HL-60 (cell line): ENCODE measurements around the gene SPSB2.
"Not testable (repeated sequence)": the region's sequence is repeated elsewhere in the genome, so short reads cannot be mapped to it uniquely, and the experiment has no call there.

ENCODE experiments used
- DNase-seq, 2 experiments: peaks; one replicate each; pipeline ENCODE4 v3.0.0-alpha.2; 2010 to 2020; ENCODE audit warnings: low read depth in 1 of 2, low spot score in 1 of 2
- H3K27ac ChIP-seq: fragments of 250-450 bp; sonication (Bioruptor Pico); replicated peaks from 2 replicates; pipeline ENCODE4 v1.5.1; 2020; ENCODE audit warnings: mild to moderate bottlenecking, moderate library complexity
- H3K27me3 ChIP-seq: fragments of 250-450 bp; sonication (Bioruptor Pico); 2 replicates; pipeline ENCODE4 v1.5.1; 2021; ENCODE audit warnings: mild to moderate bottlenecking, moderate library complexity; ENCODE audit not compliant: insufficient read depth, poor library complexity, severe bottlenecking
- H3K4me3 ChIP-seq: replicated peaks from 2 replicates; pipeline ENCODE4 v1.5.1; 2011; ENCODE audit warnings: mild to moderate bottlenecking, control low read depth, low read length; ENCODE audit not compliant: insufficient read depth
- CTCF ChIP-seq: IDR thresholded peaks from one replicate; pipeline ENCODE4 v1.5.1; 2011; ENCODE audit warnings: low read length, control low read depth, inconsistent platforms; ENCODE audit not compliant: insufficient read depth
- GABPA ChIP-seq: IDR thresholded peaks from 2 replicates; pipeline ENCODE4 v1.6.1; 2012; ENCODE audit warnings: low read depth
- POLR2AphosphoS5 ChIP-seq: IDR thresholded peaks from 2 replicates; pipeline ENCODE4 v1.6.1; 2012; ENCODE audit warnings: low read depth
- SPI1 ChIP-seq: IDR thresholded peaks from 2 replicates; pipeline ENCODE4 v1.6.1; 2012; ENCODE audit warnings: low read depth, mild to moderate bottlenecking, borderline replicate concordance
- TF ChIP-seq, protein P1 (sequence below): IDR thresholded peaks from 2 replicates; pipeline ENCODE4 v1.6.1; 2012; ENCODE audit warnings: low read depth; ENCODE audit not compliant: insufficient replicate concordance

The SPSB2 gene

GRCh38 chr12:6908141-6908540 lies 35.0 kb upstream of the SPSB2 start:
- H3K27ac ChIP-seq, H3K27me3 ChIP-seq, H3K4me3 ChIP-seq, DNase-seq: not testable (repeated sequence)

DNA sequence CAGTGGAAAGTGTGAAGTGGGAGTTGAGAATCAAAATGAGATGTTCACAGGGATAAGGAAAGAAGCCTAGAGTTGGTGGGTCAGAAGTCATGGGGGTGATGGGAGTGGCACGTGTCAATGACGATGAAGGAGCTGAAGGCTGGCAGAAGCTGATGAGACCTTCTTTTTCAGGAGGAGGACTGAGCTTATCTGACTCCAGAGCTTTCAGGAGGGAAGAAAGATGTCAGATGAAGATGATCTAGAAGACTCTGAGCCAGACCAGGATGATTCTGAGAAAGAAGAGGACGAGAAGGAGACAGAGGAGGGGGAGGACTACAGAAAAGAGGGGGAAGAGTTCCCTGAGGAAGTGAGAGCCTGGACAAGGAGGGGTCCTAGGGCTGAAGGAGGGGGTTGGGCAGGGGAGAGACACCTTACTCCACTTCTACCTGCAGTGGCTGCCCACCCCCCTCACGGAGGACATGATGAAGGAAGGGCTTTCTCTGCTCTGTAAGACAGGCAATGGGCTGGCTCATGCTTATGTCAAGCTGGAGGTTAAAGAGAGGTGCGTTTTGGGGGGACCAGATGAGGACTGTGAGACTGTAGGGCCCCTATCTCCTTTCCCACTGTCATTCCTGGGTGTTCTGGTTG lies 32.4 kb upstream of the SPSB2 start:
- H3K27me3 ChIP-seq, result no peaks in the 10 kb centered on the region
- no peak overlapping the region; the same call in 1 of the 2 replicates for H3K27ac ChIP-seq
- TF ChIP-seq, protein P1, sequence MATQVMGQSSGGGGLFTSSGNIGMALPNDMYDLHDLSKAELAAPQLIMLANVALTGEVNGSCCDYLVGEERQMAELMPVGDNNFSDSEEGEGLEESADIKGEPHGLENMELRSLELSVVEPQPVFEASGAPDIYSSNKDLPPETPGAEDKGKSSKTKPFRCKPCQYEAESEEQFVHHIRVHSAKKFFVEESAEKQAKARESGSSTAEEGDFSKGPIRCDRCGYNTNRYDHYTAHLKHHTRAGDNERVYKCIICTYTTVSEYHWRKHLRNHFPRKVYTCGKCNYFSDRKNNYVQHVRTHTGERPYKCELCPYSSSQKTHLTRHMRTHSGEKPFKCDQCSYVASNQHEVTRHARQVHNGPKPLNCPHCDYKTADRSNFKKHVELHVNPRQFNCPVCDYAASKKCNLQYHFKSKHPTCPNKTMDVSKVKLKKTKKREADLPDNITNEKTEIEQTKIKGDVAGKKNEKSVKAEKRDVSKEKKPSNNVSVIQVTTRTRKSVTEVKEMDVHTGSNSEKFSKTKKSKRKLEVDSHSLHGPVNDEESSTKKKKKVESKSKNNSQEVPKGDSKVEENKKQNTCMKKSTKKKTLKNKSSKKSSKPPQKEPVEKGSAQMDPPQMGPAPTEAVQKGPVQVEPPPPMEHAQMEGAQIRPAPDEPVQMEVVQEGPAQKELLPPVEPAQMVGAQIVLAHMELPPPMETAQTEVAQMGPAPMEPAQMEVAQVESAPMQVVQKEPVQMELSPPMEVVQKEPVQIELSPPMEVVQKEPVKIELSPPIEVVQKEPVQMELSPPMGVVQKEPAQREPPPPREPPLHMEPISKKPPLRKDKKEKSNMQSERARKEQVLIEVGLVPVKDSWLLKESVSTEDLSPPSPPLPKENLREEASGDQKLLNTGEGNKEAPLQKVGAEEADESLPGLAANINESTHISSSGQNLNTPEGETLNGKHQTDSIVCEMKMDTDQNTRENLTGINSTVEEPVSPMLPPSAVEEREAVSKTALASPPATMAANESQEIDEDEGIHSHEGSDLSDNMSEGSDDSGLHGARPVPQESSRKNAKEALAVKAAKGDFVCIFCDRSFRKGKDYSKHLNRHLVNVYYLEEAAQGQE, result no peak
- no peak for TF ChIP-seq POLR2AphosphoS5
- no peak for TF ChIP-seq CTCF
- TF ChIP-seq GABPA, result no peak
- TF ChIP-seq SPI1, result no peak
- H3K4me3 ChIP-seq, result no peak overlapping the region; the same call in 1 of the 2 replicates
- no peak for DNase-seq

- Histone ChIP-seq H3K4me3 (peak within 1 kb of the TSS; percentile 81), H3K27me3 (no peaks in the 10 kb centered on the region), H3K27ac (peak within 1 kb of the TSS; percentile 83)
- peak; percentile 90 to 97 for DNase-seq
- no peak for TF ChIP-seq SPI1
- TF ChIP-seq GABPA, result no peak
- TF ChIP-seq, protein P1, result no peak
- TF ChIP-seq CTCF, result no peak
- TF ChIP-seq POLR2AphosphoS5, result no peak
Observed at GRCh38 chr12:6904280-6905276, 31.5 kb upstream of the SPSB2 start, which contains the start of gene LRRC23. TSS of gene LRRC23 (plus strand) at chr12:6904822. CDS start at chr12:6905634, 812 bp downstream.

DNA sequence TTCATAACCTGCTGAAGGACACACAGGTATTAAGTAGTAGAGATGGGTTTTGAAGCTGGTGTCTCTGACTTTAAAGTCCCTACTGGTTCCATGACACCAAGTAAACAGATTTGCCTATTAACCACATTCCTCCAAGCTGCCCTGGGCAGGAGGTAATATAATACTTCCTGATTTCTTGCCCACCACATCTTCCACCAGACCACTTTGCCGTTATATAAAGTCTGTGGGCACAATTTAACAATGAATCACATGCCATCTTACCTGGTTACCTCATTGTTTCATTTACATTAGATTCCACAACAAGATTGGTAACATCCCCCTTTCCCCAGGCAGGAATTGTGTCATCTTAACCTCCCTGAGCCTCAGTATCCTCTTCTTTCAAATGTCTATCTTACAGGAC lies 30.6 kb upstream of the SPSB2 start:
- no peak overlapping the region for H3K4me3 ChIP-seq
- DNase-seq, result no peak
- no peak for TF ChIP-seq CTCF
- TF ChIP-seq, protein P1, result no peak
- TF ChIP-seq POLR2AphosphoS5, result no peak
- TF ChIP-seq GABPA, result no peak
- TF ChIP-seq SPI1, result no peak
- no peak overlapping the region; the same call in 1 of the 2 replicates for H3K27ac ChIP-seq
- H3K27me3 ChIP-seq, result no peaks in the 10 kb centered on the region
